Activated CD4-positive, alpha-beta T cell treated with anti-CD3 and anti-CD28 coated beads, Interleukin-2, amount 50 U/mL, for 48 hours (primary cell): ENCODE data around the gene SEC14L3.
A peak's percentile ranks its signal among the peaks of the same experiment; 100 is the strongest.

Experiments
- DNase-seq, 2 experiments: peaks; one replicate each; pipeline ENCODE4 v3.0.0-alpha.2; 2020

The SEC14L3 gene

GRCh38 chr22:30421695-30422480 lies 49.9 kb downstream of the SEC14L3 start:
- DNase-seq, result peak in 1 of 2 experiments; percentile 21

- DNase-seq, result peak in 1 of 2 experiments; percentile 22
These were observed 51.3 kb downstream of the SEC14L3 start for GRCh38 chr22:30420347-30421125.

GRCh38 chr22:30416837-30417236 lies 55.0 kb downstream of the SEC14L3 start:
- DNase-seq, result no peak

- no peak for DNase-seq
These were observed 55.4 kb downstream of the SEC14L3 start for GRCh38 chr22:30416403-30416802.

- DNase-seq, result no peak
These were observed 57.2 kb downstream of the SEC14L3 start for GRCh38 chr22:30414525-30415047.

GRCh38 chr22:30413745-30414524 lies 57.9 kb downstream of the SEC14L3 start:
- DNase-seq, result no peak

GRCh38 chr22:30413001-30413400 lies 58.8 kb downstream of the SEC14L3 start:
- no peak for DNase-seq

- DNase-seq, result no peak
These were observed 60.0 kb downstream of the SEC14L3 start for GRCh38 chr22:30411780-30412179.
